Fibroblast of pulmonary artery (primary cell): ENCODE data around the gene AWAT2.

Source experiments
- DNase-seq: peaks from one replicate; pipeline ENCODE4 v3.0.0-alpha.2; 2010; ENCODE audit warnings: low read depth
- H3K4me3 ChIP-seq: replicated peaks from 2 replicates; pipeline ENCODE4 v1.5.1; 2011; ENCODE audit warnings: low read depth, mild to moderate bottlenecking, control low read depth, low read length, moderate library complexity
- CTCF ChIP-seq: IDR thresholded peaks from 2 replicates; pipeline ENCODE4 v1.5.1; 2011; ENCODE audit warnings: mild to moderate bottlenecking, control low read depth, low read length, inconsistent platforms; ENCODE audit errors: missing control alignments

AWAT2 gene

GRCh38 chrX:70084592-70085240 is 35.0 kb upstream of the AWAT2 start:
- TF ChIP-seq CTCF: no peak
- H3K4me3 ChIP-seq: no peak overlapping the region
- no peak for DNase-seq

- H3K4me3 ChIP-seq: no peak overlapping the region
- DNase-seq: no peak
- TF ChIP-seq CTCF: no peak
Observed at GRCh38 chrX:70082723-70083122, 33.0 kb upstream of the AWAT2 start.

DNA sequence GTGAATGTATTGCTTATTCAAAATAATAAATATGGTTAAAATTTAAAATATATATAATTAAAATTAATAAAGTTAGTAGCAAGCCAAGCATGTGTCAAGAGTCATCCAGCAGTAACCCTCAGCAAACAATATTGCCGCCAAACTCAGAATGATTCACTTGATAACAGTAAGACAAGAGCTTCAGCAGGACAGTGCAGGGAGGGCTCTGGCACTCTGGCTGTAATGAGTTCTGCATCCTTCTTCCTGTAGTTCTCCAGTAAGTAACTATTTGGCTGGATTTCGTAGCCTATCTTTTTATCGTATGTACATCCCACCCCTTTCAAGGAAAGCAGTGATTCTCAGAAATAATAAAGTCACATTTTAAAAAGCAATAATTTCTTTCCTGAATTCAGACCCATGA is 30.1 kb upstream of the AWAT2 start:
- DNase-seq: no peak
- no peak overlapping the region for H3K4me3 ChIP-seq
- no peak for TF ChIP-seq CTCF

DNA sequence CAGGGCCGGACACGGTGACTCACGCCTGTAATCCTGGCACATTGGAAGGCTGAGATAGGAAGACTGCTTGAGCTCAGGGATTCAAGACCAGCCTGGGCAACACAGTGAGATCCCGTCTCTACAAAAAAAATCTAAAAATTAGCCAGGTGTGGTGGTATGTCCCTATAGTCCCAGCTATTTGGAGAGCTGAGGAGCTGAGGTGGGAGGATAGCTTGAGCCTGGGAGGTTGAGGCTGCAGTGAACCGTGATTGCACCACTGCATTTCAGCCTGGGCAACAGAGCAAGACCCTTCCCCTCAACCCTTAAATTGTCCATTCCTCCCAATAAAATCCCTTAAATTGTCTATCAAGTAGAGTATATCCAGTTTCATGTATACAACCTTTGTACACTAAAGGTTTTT is 29.6 kb upstream of the AWAT2 start:
- DNase-seq: no peak
- no peak overlapping the region for H3K4me3 ChIP-seq
- TF ChIP-seq CTCF: no peak

DNA sequence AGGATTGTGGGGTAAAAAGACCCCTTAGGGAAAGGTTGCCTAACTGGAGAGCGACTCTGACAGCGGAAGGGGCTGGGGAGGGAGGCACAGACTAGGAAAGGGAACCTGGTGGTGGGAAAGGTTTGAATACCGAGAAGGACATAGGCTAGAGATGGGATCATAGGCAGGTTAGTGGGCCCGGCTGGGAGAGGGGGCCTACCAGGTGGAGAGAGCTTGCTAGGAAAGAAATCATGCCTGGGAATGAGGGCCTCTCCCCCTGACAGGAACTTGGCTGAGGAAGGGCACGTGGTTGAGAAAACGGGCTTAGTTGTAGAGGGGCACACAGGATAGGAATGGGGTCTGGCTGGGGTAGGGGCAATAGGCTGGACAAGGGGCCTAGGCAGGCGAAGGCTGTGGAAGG is 16.9 kb upstream of the AWAT2 start:
- TF ChIP-seq CTCF: no peak
- no peak for DNase-seq
- H3K4me3 ChIP-seq: no peak overlapping the region

DNA sequence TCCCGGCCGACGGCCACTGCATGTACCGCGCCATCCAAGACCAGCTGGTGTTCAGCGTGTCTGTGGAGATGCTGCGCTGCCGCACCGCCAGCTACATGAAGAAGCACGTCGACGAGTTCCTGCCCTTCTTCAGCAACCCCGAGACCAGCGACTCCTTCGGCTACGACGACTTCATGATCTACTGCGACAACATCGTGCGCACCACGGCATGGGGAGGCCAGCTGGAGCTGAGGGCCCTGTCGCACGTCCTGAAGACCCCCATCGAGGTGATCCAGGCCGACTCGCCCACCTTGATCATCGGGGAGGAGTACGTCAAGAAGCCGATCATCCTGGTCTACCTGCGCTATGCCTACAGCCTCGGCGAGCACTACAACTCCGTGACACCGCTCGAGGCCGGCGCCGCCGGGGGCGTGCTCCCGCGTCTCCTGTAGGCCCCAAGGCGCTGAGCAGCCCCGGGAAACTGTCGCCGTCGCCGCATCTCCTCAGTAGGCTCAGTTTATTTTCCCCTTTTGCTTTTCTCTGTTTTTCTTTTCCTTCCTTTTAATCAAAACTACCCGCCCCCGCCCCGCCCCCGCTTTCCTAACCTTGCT is 13.3 kb upstream of the AWAT2 start:
- no peak for DNase-seq
- no peak overlapping the region for H3K4me3 ChIP-seq
- TF ChIP-seq CTCF: no peak

DNA sequence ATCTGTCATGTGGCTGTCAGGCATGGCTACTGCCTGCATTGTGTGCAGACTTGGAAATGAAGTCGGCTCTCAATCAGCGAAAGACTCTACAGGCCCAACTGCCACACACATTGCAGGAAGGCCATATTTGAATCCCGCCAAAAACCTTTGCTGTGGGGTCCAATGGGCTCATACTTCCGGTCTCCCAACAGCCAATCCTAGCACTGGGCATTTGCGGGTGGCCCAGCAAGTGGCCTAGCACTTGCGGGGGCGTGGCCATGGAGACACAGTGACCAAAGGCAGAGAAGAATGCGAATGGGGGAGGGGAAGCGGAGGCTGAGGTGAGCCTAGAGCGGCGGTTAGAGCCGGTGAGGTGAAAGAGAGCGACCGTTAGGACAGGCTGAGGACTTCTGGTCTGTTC is 12.3 kb upstream of the AWAT2 start, which contains the start of gene OTUD6A:
Gene OTUD6A (plus strand): TSS at position 382 of the 400 bp plus-strand sequence. CDS start 68 bp downstream, outside the sequence.
- TF ChIP-seq CTCF: no peak
- no peak within 1 kb of the TSS for H3K4me3 ChIP-seq
- DNase-seq: no peak
